K562 (cell line): ENCODE data around the gene VEGFA. TPM values are rescaled to one million over a fixed set of nuclear protein-coding genes. Genes with fewer than 3 reads are reported as not detected.
A peak's percentile ranks its signal among the peaks of the same experiment; 100 is the strongest.

ENCODE experiments used
- C11orf30 ChIP-seq: fragments of 450-650 bp; IDR thresholded peaks from 2 replicates; pipeline ENCODE4 v1.6.1; 2016; ENCODE audit warnings: low read depth, mild to moderate bottlenecking
- CBFA2T3 ChIP-seq: fragments of 450-650 bp; IDR thresholded peaks from 2 replicates; pipeline ENCODE4 v1.6.1; 2017
- CTCFL ChIP-seq: IDR thresholded peaks from 2 replicates; pipeline ENCODE4 v1.6.1; 2011; ENCODE audit warnings: borderline replicate concordance, low read depth, mild to moderate bottlenecking, moderate library complexity, low read length; ENCODE audit not compliant: insufficient read depth, poor library complexity, severe bottlenecking
- ETV6 ChIP-seq, 3 experiments: fragments of 150-350 bp in 1 of 3; sonication (generic) in 1 of 3; formaldehyde crosslinking in 1 of 3; IDR thresholded peaks; 2 replicates each; pipeline versions ENCODE4 v1.6.1 to v1.8.0; 2014 to 2022; ENCODE audit warnings: borderline replicate concordance in 2 of 3, low read depth in 2 of 3, antibody characterized with exemption in 1 of 3, low read length in 1 of 3, mild to moderate bottlenecking in 1 of 3, missing genetic modification reagents in 1 of 3
- HOMEZ ChIP-seq: fragments of 250-450 bp; sonication (Bioruptor Pico); IDR thresholded peaks from 2 replicates; pipeline ENCODE4 v1.4.0; 2020; ENCODE audit warnings: mild to moderate bottlenecking, moderate library complexity
- KAT2B ChIP-seq: IDR thresholded peaks from one replicate; pipeline ENCODE4 v1.6.1; 2012; ENCODE audit warnings: low read depth, mild to moderate bottlenecking, control low read depth, inconsistent platforms, low read length, moderate library complexity
- MXI1 ChIP-seq: IDR thresholded peaks from 2 replicates; pipeline ENCODE4 v1.6.1; 2011; ENCODE audit warnings: low read depth, mild to moderate bottlenecking, improper control_type of control experiment, low read length
- NFRKB ChIP-seq: fragments of 450-650 bp; IDR thresholded peaks from 2 replicates; pipeline ENCODE4 v1.6.1; 2016; ENCODE audit warnings: low read depth
- PRPF4 ChIP-seq: fragments of 200-400 bp; formaldehyde crosslinking; IDR thresholded peaks from one replicate; pipeline ENCODE4 v1.6.1; 2017; ENCODE audit warnings: low read length, low read depth, mild to moderate bottlenecking; ENCODE audit not compliant: insufficient read depth, poor library complexity, severe bottlenecking
- RAD21 ChIP-seq, 2 experiments: fragments of 250-450 bp in 1 of 2; fragments of 450-650 bp in 1 of 2; sonication (Bioruptor Pico) in 1 of 2; formaldehyde crosslinking in 1 of 2; IDR thresholded peaks in 1 of 2; conservative IDR thresholded peaks in 1 of 2; 2 replicates each; pipeline versions ENCODE4 v1.4.0 to v1.8.0; 2020 to 2022; ENCODE audit warnings: mild to moderate bottlenecking in 2 of 2, moderate library complexity in 1 of 2
- SMAD1 ChIP-seq: fragments of 150-350 bp; IDR thresholded peaks from 2 replicates; pipeline ENCODE4 v1.6.1; 2014; ENCODE audit warnings: low read length, low read depth; ENCODE audit not compliant: partially characterized antibody
- SMARCC2 ChIP-seq: fragments of 450-650 bp; IDR thresholded peaks from 2 replicates; pipeline ENCODE4 v1.6.1; 2017; ENCODE audit warnings: antibody characterized with exemption, moderate library complexity, mild to moderate bottlenecking, low read depth
- ZBTB17 ChIP-seq: fragments of 450-650 bp; formaldehyde crosslinking; IDR thresholded peaks from 2 replicates; pipeline ENCODE4 v1.4.0; 2020; ENCODE audit warnings: mild to moderate bottlenecking
- ZBTB26 ChIP-seq: fragments of 450-650 bp; formaldehyde crosslinking; IDR thresholded peaks from 2 replicates; pipeline ENCODE4 v1.4.0; 2022; ENCODE audit warnings: missing genetic modification characterization
- ZFX ChIP-seq: sonication (generic); formaldehyde crosslinking; IDR thresholded peaks from 2 replicates; pipeline ENCODE4 v1.8.0; 2022; ENCODE audit warnings: mild to moderate bottlenecking, missing genetic modification reagents, moderate library complexity
- ZNF398 ChIP-seq: fragments of 250-450 bp; sonication (Bioruptor Pico); IDR thresholded peaks from 2 replicates; pipeline ENCODE4 v1.8.0; 2021; ENCODE audit warnings: moderate library complexity, mild to moderate bottlenecking, inconsistent platforms
- ZNF431 ChIP-seq: sonication (generic); formaldehyde crosslinking; IDR thresholded peaks from 2 replicates; pipeline ENCODE4 v1.8.0; 2022; ENCODE audit warnings: mild to moderate bottlenecking, missing genetic modification reagents
- ZNF586 ChIP-seq: fragments of 450-650 bp; formaldehyde crosslinking; conservative IDR thresholded peaks from 2 replicates; pipeline ENCODE4 v1.4.0; 2020; ENCODE audit warnings: mild to moderate bottlenecking, moderate library complexity
- ZNF76 ChIP-seq: fragments of 250-450 bp; sonication (Bioruptor Pico); IDR thresholded peaks from 2 replicates; pipeline ENCODE4 v1.4.0; 2020; ENCODE audit warnings: mild to moderate bottlenecking, moderate library complexity, borderline replicate concordance
- polyA plus RNA-seq, 8 experiments: library from polyadenylated mRNA; depleted of rRNA in 4 of 8; stranded (reverse) in 5 of 8; unstranded in 3 of 8; fragments of >200 nt; fragmentation: Nextera tagmentation in 2 of 8; fragmentation: Illumina TruSeq in 1 of 8; extraction: Ambion mirVana in 2 of 8; extraction: Trizol in 1 of 8; gene quantifications; 2 replicates each; pipeline versions ENCODE4 v1.2.1 to v1.2.3, GENCODE V29; 2011 to 2014; ENCODE audit warnings: inconsistent platforms in 1 of 8, missing spikeins in 1 of 8
- total RNA-seq, 7 experiments: library from RNA; depleted of rRNA in 6 of 7; stranded (reverse); fragments of >200 nt in 6 of 7; fragmentation: Illumina TruSeq in 2 of 7; extraction: Trizol in 2 of 7; gene quantifications; 2 replicates each; pipeline versions ENCODE4 v1.2.1 to v1.2.3, GENCODE V29; 2011 to 2021; ENCODE audit warnings: low replicate concordance in 1 of 7

The VEGFA gene
- total and polyA plus RNA-seq, 9 of the 15 experiments (the other 6 are each of a cell fraction or from before 2014, with no cell fraction given): 14.0 to 271 (median 124) TPM

GRCh38 chr6:43769526-43770371 is at the start of gene VEGFA (continued):
- TF ChIP-seq ZBTB26: peak; percentile 91
- 0 out of 4 replicates have a peak, but pooled peaks of 1 of the 2 experiments have one; percentile 25 for TF ChIP-seq ETV6 (IDR thresholded peaks at IDR 0.05; ENCODE audit: borderline replicate concordance in 1 of 2, low read depth in 2 of 2, low read length in 1 of 2)
- TF ChIP-seq ETV6 (CRISPR knock-in tag; IDR thresholded peaks at IDR 0.05; ENCODE audit: borderline replicate concordance): no peak
- no peak for TF ChIP-seq C11orf30
- TF ChIP-seq ZNF398: no peak
- no peak for TF ChIP-seq CBFA2T3
- peak; percentile 51; the same call in 1 of the 2 replicates for TF ChIP-seq ZNF76 (CRISPR knock-in tag)
- no peak for TF ChIP-seq PRPF4
- peak; percentile 16 for TF ChIP-seq KAT2B
- peak; percentile 69 for TF ChIP-seq CTCFL
- TF ChIP-seq ZNF431: peak; percentile 50; the same call in 1 of the 2 replicates
- peak; percentile 58; the same call in 1 of the 2 replicates for TF ChIP-seq NFRKB
- 0 out of 2 replicates have a peak, but pooled peaks have one; percentile 39 for TF ChIP-seq ZBTB17 (CRISPR knock-in tag)
- no peak for TF ChIP-seq ZNF586 (CRISPR knock-in tag)
- TF ChIP-seq SMAD1: peak; percentile 87
- TF ChIP-seq SMARCC2: no peak
- TF ChIP-seq MXI1: peak; percentile 33; the same call in 1 of the 2 replicates
- TF ChIP-seq ZFX (CRISPR knock-in tag): peak; percentile 93
- peak; percentile 97 to 99 for TF ChIP-seq RAD21 (CRISPR knock-in tag; conservative IDR thresholded peaks at IDR 0.05 in 1 of 2, IDR thresholded peaks at IDR 0.05 in 1 of 2)
- 0 out of 2 replicates have a peak, but pooled peaks have one; percentile 37 for TF ChIP-seq HOMEZ (CRISPR knock-in tag)
